ENCODE measurements around the gene RCHY1.

The RCHY1 gene

DNA sequence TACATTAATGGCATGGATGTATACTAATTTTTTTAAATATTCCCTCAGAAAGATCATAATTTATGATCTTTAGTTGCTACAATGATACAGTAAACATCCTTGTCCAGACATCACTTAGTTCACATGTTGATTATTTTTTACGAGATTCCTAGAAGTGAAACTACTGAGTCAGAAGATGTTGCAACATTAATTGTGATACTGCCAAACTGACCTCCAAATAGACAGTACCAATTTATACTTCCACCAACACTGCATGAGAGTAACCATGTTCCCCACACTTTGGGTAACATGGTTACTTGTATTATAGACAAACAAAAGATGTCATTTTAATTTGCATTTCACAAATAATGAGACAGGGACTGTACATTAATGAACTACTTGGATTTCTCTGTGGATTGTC, 19.6 kb downstream of the RCHY1 start:
- no peak overlapping the region for H3K4me3 ChIP-seq (replicated peaks; ENCODE audit: insufficient read depth, low read length)
- H3K27me3 ChIP-seq (ENCODE audit: insufficient read depth, poor library complexity, severe bottlenecking), result no peaks in the 10 kb centered on the region
- no peak overlapping the region for H3K27ac ChIP-seq (replicated peaks)
- no peak for TF ChIP-seq GABPA (IDR thresholded peaks at IDR 0.05; ENCODE audit: low read depth)
- TF ChIP-seq, protein P1, sequence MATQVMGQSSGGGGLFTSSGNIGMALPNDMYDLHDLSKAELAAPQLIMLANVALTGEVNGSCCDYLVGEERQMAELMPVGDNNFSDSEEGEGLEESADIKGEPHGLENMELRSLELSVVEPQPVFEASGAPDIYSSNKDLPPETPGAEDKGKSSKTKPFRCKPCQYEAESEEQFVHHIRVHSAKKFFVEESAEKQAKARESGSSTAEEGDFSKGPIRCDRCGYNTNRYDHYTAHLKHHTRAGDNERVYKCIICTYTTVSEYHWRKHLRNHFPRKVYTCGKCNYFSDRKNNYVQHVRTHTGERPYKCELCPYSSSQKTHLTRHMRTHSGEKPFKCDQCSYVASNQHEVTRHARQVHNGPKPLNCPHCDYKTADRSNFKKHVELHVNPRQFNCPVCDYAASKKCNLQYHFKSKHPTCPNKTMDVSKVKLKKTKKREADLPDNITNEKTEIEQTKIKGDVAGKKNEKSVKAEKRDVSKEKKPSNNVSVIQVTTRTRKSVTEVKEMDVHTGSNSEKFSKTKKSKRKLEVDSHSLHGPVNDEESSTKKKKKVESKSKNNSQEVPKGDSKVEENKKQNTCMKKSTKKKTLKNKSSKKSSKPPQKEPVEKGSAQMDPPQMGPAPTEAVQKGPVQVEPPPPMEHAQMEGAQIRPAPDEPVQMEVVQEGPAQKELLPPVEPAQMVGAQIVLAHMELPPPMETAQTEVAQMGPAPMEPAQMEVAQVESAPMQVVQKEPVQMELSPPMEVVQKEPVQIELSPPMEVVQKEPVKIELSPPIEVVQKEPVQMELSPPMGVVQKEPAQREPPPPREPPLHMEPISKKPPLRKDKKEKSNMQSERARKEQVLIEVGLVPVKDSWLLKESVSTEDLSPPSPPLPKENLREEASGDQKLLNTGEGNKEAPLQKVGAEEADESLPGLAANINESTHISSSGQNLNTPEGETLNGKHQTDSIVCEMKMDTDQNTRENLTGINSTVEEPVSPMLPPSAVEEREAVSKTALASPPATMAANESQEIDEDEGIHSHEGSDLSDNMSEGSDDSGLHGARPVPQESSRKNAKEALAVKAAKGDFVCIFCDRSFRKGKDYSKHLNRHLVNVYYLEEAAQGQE (IDR thresholded peaks at IDR 0.05; ENCODE audit: insufficient replicate concordance, low read depth), result no peak
- TF ChIP-seq POLR2AphosphoS5 (IDR thresholded peaks at IDR 0.05; ENCODE audit: low read depth), result no peak
- TF ChIP-seq SPI1 (IDR thresholded peaks at IDR 0.05; ENCODE audit: borderline replicate concordance, low read depth), result no peak
- TF ChIP-seq, protein P2, sequence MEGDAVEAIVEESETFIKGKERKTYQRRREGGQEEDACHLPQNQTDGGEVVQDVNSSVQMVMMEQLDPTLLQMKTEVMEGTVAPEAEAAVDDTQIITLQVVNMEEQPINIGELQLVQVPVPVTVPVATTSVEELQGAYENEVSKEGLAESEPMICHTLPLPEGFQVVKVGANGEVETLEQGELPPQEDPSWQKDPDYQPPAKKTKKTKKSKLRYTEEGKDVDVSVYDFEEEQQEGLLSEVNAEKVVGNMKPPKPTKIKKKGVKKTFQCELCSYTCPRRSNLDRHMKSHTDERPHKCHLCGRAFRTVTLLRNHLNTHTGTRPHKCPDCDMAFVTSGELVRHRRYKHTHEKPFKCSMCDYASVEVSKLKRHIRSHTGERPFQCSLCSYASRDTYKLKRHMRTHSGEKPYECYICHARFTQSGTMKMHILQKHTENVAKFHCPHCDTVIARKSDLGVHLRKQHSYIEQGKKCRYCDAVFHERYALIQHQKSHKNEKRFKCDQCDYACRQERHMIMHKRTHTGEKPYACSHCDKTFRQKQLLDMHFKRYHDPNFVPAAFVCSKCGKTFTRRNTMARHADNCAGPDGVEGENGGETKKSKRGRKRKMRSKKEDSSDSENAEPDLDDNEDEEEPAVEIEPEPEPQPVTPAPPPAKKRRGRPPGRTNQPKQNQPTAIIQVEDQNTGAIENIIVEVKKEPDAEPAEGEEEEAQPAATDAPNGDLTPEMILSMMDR (IDR thresholded peaks at IDR 0.05; ENCODE audit: insufficient read depth, low read length), result no peak
- DNase-seq (ENCODE audit: low read depth in 1 of 2, low spot score in 1 of 2), result no peak

DNA sequence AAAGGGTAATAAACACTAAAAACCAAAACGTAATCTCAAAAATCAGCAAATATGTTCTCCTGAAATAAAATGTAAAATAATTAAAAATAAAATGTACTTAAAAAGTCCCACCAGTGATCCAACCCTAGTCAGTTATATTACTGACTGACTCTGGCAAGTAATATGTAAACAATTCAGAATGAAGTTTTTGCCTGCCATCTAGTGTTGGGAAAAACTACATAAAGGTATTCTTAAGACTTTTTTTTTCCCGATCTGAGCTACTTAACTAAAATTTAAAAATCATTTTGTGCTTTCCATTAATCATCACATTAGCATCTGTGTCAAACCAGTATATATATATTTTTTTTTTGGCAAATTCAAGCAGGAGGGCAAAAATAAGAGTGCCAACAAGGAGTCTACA, 24.0 kb downstream of the RCHY1 start:
- Histone ChIP-seq H3K27ac (replicated peaks) (no peak overlapping the region), H3K27me3 (ENCODE audit: insufficient read depth, poor library complexity, severe bottlenecking) (no peaks in the 10 kb centered on the region), H3K4me3 (replicated peaks; ENCODE audit: insufficient read depth, low read length) (no peak overlapping the region)
- TF ChIP-seq, protein P2 (IDR thresholded peaks at IDR 0.05; ENCODE audit: insufficient read depth, low read length), result no peak
- TF ChIP-seq, protein P1 (IDR thresholded peaks at IDR 0.05; ENCODE audit: insufficient replicate concordance, low read depth), result no peak
- TF ChIP-seq POLR2AphosphoS5 (IDR thresholded peaks at IDR 0.05; ENCODE audit: low read depth), result no peak
- TF ChIP-seq GABPA (IDR thresholded peaks at IDR 0.05; ENCODE audit: low read depth), result no peak
- no peak for TF ChIP-seq SPI1 (IDR thresholded peaks at IDR 0.05; ENCODE audit: borderline replicate concordance, low read depth)
- no peak for DNase-seq (ENCODE audit: low read depth in 1 of 2, low spot score in 1 of 2)

DNA sequence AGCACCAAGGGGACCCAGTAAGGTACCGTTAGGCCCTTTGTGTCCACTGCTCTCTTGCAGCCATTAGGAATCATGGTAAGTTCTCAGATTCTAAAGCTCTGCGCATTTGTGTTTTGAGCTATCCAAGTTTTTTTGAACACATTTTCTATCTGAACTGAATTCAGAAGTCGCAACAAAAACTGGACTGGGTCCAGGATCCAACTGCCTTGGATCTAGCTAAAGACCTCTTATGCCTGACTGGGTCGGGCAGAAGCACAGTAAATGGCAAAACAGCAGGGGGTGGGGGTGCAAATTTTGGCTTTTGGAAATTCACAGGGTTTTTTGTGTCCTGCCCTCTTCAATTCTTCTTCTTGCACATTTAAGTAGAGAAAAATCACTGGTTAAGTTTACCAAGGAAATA, 30.0 kb downstream of the RCHY1 start:
- Histone ChIP-seq H3K27me3 (ENCODE audit: insufficient read depth, poor library complexity, severe bottlenecking) (no peaks in the 10 kb centered on the region), H3K27ac (replicated peaks) (no peak overlapping the region), H3K4me3 (replicated peaks; ENCODE audit: insufficient read depth, low read length) (no peak overlapping the region)
- TF ChIP-seq SPI1 (IDR thresholded peaks at IDR 0.05; ENCODE audit: borderline replicate concordance, low read depth) (no peak), GABPA (IDR thresholded peaks at IDR 0.05; ENCODE audit: low read depth) (no peak)
- TF ChIP-seq, protein P2 (IDR thresholded peaks at IDR 0.05; ENCODE audit: insufficient read depth, low read length), result no peak
- no peak for DNase-seq (ENCODE audit: low read depth in 1 of 2, low spot score in 1 of 2)

DNA sequence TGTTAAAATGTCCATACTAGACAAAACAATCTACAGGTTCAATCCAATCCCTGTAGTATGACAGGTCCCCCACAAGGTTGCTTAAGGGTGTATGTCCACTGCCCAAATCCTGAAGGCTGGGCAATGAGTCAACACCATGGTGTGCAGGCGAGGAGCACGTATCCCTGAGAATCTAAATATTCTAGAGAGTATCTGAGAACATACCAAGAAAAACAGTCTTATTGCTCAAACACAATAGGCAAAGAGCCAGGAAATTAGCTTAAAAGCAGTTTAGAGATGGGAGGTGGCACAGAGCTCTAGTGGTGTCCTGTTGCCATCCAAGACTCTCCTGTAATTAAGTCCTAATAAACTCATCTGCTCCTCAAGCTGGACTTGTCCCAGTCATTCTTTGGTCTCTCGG, 37.0 kb downstream of the RCHY1 start:
- TF ChIP-seq SPI1 (IDR thresholded peaks at IDR 0.05; ENCODE audit: borderline replicate concordance, low read depth) (no peak), POLR2AphosphoS5 (IDR thresholded peaks at IDR 0.05; ENCODE audit: low read depth) (no peak), GABPA (IDR thresholded peaks at IDR 0.05; ENCODE audit: low read depth) (no peak)
- TF ChIP-seq, protein P1 (IDR thresholded peaks at IDR 0.05; ENCODE audit: insufficient replicate concordance, low read depth), result no peak
- TF ChIP-seq, protein P2 (IDR thresholded peaks at IDR 0.05; ENCODE audit: insufficient read depth, low read length), result no peak

More for the DNA sequence above, 37.0 kb downstream of the RCHY1 start:
- no peak overlapping the region for H3K27ac ChIP-seq (replicated peaks)
- DNase-seq (ENCODE audit: low read depth in 1 of 2, low spot score in 1 of 2), result no peak
- H3K27me3 ChIP-seq (ENCODE audit: insufficient read depth, poor library complexity, severe bottlenecking), result no peaks in the 10 kb centered on the region
- no peak overlapping the region for H3K4me3 ChIP-seq (replicated peaks; ENCODE audit: insufficient read depth, low read length)
